ENCODE data around the gene NDST1.

Gene NDST1

DNA sequence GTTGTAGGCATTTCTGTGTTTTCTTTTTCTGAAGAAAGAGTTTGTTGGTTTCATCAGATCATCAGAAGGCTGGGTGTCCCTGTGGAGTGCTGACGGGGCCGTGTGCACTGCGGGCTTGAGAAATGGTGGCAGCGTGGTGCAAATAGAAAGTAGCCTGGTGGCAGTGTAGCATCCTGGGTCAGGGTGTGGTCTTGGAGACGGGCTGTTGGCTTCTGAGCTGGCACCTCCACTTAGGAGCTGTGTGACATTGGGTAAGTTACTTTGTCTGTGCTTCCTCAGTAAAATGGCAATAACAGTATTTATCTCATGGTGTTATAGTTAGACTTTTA lies 10.0 kb upstream of the NDST1 start:
- TF ChIP-seq GATA2 (IDR thresholded peaks at IDR 0.05; ENCODE audit: low read depth, low read length) (no peak), GATA3 (IDR thresholded peaks at IDR 0.05; ENCODE audit: low read depth, low read length) (no peak)

DNA sequence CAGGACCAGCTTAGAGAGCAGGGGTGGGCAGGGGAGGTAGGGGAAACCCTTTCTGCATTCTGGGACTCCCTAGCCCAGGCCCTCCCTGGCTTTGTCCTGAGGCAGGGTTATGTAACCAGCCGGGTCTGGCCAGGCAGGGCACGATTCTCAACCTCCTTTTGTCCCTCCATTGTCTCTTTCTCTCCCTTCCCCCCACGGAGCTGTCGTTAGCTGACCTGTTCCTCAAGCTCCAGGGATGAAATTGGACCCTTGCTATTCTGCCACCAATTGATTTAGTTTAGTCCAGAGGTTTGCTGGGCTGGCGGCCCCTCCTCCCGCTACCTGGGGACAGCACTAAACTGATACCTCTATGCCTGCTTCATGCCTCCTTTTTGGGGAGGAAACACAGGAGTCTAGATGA lies 9.4 kb upstream of the NDST1 start:
- TF ChIP-seq GATA3 (IDR thresholded peaks at IDR 0.05; ENCODE audit: low read depth, low read length) (no peak), GATA2 (IDR thresholded peaks at IDR 0.05; ENCODE audit: low read depth, low read length) (no peak)

DNA sequence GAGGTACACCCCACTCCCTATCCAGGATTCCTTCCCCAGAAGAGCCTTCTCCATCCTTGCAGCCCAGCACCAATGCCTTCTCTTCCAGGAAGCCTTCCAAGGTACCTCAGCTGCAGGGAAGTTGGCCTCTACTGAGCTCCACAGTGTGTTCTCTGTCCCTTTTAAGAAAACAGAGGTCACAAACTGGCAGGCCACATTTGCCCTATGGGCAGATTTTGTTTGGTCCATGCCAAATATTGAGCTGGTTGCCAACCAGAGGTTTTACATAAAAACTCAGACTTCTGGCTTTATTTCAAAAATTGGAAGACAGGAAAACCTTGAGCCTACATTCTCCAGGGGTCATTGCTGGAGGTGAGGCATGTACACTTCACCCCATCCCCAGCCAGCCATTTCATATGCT lies 9.0 kb upstream of the NDST1 start:
- TF ChIP-seq GATA3 (IDR thresholded peaks at IDR 0.05; ENCODE audit: low read depth, low read length) (no peak), GATA2 (IDR thresholded peaks at IDR 0.05; ENCODE audit: low read depth, low read length) (no peak)

DNA sequence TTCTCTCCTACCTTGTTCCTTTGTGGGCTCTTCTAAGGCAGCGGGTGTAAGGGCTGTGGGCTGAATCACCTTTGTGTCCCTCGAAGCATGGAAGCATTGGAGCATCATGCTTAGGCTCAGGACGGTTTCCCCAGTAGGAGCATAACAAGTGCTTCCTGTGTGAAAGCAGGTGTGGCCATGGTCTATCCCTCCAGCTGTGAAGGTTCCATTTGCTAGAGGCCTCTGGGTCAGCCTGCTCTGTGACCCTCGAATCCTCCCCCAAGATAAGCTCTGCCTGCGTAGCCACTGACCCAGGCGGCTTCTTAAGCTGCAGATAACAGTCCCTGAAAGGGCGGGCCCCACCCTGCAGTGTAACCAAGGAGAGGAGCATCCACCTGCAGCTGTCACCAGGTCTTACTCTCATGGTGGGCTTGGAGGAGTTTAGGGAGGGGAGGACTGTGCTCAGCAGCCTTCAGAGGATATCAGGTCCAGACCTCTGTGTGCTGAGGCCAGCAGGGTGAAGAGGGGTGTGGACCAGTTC lies 8.4 kb upstream of the NDST1 start:
- TF ChIP-seq GATA2 (IDR thresholded peaks at IDR 0.05; ENCODE audit: low read depth, low read length) = no peak
- no peak for TF ChIP-seq GATA3 (IDR thresholded peaks at IDR 0.05; ENCODE audit: low read depth, low read length)

DNA sequence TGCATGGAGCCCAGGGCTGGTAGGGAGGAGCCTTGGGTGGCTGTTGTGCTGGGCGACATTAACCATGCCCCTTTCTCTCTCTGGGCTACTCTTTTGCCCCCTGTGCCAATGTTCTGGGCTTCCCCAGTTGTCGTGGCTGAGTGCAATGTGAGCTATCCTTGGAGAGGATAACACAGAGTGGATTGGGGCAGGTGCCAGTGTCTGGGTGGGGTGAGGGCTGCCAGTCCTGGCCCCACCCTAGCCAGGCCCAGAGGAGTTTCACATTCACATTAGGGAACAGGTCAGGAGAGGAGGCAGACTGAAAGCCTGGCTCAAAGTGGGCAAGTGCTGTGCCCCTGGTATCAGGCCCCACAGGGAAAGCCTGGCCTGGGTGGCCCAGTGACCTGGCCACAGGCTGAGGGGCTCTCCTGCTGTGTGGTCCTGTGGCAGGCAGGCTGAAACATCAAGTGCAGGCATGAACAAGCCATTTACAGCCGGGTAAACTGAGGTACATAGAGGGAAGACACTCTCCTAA lies 7.5 kb upstream of the NDST1 start:
- TF ChIP-seq GATA3 (IDR thresholded peaks at IDR 0.05; ENCODE audit: low read depth, low read length) = no peak
- TF ChIP-seq GATA2 (IDR thresholded peaks at IDR 0.05; ENCODE audit: low read depth, low read length) = no peak

DNA sequence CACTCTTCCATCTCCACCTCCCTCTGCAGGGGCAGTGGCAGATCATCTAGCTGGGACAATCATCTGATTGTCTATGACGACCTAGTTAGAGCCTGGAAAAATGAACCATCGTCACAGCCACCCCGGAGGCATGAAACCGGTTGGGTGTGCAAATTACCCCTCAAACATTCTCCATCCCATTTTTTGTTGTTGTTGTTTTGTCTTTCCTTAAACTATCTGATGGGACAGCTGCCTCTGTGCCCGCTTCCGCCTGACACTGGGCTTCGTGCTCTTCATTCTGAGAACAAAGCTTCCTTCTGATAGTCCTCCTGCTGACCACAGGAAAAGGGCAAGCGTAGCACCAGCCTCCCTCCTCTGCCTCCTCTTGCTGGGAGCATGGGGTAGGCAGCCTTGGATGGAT lies 7.0 kb upstream of the NDST1 start:
- TF ChIP-seq GATA3 (IDR thresholded peaks at IDR 0.05; ENCODE audit: low read depth, low read length) (no peak), GATA2 (IDR thresholded peaks at IDR 0.05; ENCODE audit: low read depth, low read length) (no peak)

DNA sequence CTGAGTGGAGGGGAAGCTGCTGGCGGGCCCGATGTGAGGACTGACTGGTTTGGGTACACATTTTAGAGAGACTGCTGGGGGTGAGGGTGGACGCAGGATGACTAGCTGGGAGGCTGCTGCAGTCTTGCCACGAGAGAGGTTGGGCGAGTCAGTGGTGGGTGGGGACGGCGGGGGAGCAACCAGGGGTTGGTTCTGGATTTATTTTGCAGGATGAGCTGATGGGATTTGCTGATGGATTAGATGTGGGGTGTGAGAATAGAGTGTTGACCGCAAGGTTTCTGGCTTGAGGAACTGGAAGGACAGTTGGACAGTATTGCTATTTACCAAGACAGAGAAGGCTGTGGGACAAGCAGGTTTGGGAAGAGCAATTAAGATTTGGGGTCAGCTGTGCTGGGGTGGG lies 5.8 kb upstream of the NDST1 start:
- TF ChIP-seq GATA2 (IDR thresholded peaks at IDR 0.05; ENCODE audit: low read depth, low read length) (no peak), GATA3 (IDR thresholded peaks at IDR 0.05; ENCODE audit: low read depth, low read length) (no peak)

DNA sequence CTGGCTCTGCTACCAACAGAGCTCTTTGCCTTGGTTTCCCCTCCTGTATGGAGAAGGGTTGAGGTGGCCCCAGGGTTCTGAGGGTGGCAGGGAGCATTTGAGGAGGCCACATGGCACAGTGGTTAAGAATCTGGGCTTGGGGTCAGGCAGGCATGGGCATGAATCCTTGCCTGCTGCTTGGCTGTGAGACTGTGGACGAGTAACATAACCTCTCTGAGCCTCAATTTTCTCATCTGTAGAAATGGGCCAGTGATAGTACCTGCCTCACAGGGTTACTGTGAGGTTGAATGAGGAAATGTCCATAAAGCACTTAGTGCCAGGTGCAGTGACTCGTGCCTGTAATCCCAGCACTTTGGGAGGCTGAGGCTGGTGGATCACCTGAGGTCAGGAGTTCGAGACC lies 5.1 kb upstream of the NDST1 start:
- TF ChIP-seq GATA3 (IDR thresholded peaks at IDR 0.05; ENCODE audit: low read depth, low read length) = no peak
- no peak for TF ChIP-seq GATA2 (IDR thresholded peaks at IDR 0.05; ENCODE audit: low read depth, low read length)

DNA sequence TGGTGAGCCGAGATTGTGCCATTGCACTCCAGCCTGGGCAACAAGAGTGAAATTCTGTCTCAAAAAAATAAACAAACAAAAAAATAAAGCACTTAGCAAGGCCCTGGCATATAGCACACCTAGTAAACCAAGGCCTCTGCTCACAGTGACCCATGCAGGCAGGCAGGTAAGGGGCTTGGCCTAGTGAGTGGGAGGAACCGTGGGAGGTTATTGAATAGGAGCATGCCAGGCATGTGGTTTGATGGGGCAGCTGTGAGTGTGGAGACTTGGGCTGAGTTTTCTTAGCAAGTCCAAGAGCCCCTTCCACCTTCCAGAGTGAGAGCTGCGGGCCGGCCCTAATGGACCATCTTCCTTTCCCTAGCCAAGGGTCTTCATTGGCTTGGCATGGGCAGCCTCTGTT lies 4.5 kb upstream of the NDST1 start:
- TF ChIP-seq GATA3 (IDR thresholded peaks at IDR 0.05; ENCODE audit: low read depth, low read length) (no peak), GATA2 (IDR thresholded peaks at IDR 0.05; ENCODE audit: low read depth, low read length) (no peak)

DNA sequence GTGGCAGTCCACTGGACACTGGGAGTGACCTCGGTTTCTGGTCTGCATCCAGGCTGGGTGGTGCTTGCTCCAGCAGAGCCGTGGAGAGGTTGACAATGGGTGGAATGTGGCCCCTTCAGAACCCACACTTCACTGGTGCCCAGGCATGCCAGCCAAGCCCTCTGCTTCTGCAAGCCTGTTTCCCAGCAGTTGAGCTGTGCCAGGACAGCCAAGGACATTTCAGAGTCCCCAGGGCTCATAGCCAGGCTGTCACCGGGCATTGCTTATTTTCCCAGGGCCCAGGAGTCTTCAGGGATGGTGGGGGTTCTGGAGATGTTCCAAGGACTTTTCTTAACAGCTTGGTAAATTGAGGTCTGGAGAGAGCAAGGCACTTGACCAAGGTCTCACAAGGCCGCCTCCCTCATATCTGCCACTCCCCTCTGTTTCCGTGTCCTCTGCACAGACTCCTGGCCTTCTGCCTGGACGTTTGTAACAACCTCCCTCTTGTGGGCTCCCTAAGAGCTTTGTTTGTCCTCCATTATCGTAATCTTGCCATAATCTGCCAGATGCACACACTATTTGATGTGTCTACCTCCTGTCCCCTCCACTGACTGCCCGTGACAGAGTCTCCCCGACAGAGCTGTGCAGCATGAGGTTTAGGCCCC lies 3.8 kb upstream of the NDST1 start:
- TF ChIP-seq GATA2 (IDR thresholded peaks at IDR 0.05; ENCODE audit: low read depth, low read length) (peak; percentile 97), GATA3 (IDR thresholded peaks at IDR 0.05; ENCODE audit: low read depth, low read length) (no peak)

DNA sequence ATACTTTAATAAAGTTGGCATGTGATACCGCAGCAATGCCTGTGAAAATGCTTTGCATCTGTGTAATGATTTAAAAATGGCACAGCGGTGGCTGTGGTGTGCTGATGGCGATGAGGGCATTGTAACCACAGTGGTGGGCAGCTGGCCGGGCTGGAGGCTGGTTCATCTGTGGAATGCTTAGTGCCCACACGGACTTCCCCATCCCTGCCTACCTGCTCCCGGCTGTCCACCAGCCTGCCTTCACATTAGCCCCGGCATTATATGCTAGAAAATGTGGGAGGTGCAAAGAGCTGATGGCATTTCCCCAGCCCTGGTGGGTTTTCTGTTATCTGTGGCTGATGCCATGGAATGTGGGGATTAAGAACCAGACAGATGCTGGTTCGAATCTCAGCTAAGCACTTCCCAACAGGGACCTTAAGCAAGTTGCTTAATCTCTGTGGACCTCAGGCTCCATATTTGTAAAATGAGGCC lies 2.9 kb upstream of the NDST1 start:
- TF ChIP-seq GATA3 (IDR thresholded peaks at IDR 0.05; ENCODE audit: low read depth, low read length) (no peak), GATA2 (IDR thresholded peaks at IDR 0.05; ENCODE audit: low read depth, low read length) (no peak)

DNA sequence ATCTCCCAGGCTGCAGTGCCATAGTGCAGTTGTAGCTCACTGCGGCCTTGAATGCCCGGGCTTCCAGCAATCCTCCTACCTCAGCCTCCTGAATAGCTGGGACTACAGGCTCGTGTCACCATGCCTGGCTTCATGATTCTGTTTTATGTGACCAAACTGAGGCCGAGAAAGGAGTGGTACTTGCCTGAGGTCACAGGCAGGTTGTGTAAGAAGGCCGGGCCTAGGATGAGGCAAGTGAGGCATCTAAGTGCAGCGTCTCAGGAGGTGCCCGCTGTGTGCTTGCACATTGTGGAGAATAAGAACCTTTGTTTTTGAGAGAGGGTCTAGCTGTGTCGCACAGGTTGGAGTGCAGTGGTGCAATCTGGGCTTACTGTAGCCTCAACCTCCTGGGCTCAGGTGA lies 2.1 kb upstream of the NDST1 start:
- no peak for TF ChIP-seq GATA2 (IDR thresholded peaks at IDR 0.05; ENCODE audit: low read depth, low read length)
- TF ChIP-seq GATA3 (IDR thresholded peaks at IDR 0.05; ENCODE audit: low read depth, low read length) = no peak

DNA sequence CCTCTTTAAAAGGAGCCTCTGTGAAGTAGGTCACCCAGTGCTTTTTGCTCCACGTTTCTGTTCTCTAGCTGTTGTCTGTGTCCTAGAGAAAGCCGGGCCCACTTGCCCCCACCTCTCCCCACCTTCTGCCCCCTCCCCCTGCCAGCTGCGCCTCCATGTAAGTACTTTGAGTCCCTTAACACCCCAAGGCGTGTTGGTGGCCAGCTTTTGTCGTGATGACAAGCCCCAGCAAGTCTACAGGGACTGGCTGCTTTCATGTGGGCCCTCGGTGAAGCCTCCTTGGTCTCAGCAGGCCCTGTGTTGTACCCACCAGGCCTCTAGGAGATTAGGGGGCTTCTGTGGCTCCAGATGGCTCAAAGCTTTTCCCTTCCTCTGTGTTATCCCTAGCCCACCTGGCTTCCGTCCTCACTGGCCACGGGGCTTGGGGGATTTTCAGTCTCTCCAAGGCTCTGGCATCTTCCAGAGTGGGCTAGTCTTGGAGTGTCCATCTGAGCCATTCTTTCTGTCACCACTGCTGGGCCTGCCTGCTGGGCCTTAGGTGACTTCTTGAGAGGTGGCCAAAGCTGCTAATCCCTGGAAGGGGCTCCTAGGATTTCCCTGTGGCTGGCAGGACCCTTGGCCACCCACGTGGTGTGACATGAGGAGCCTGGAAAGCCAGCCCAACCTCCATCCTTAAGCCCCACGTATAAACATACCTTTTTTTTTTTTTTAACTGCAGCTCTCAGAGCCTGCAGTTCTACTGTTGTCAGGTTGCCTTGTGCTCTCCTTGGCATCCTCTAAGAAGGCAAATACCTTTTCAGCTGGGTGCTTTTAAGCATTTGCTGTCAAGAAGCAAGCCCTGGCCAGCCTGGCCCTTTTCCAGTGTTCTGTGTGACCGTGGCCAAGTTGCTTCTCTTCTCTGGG lies 1.1 kb upstream of the NDST1 start:
- no peak for TF ChIP-seq GATA2 (IDR thresholded peaks at IDR 0.05; ENCODE audit: low read depth, low read length)
- TF ChIP-seq GATA3 (IDR thresholded peaks at IDR 0.05; ENCODE audit: low read depth, low read length) = no peak

DNA sequence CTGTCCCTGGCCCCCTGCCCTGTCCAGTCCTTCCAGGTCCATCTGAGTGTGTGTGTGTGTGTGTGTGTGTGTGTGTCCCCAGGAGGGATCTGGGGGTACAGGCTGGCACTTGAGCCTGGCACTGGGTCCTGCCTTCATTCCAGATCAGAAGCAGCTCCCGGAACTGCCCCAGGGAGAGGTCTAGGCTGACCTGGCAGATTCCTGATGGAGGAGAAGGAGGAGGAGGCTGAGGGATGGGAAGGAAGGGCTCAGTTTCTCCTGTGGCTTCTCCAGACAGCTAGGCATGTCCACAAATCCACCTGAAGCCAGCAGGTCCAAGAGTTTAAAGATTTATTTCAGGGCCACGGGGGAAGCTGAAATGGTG lies 328 bp downstream of the NDST1 start:
- TF ChIP-seq GATA2 (IDR thresholded peaks at IDR 0.05; ENCODE audit: low read depth, low read length) (no peak), GATA3 (IDR thresholded peaks at IDR 0.05; ENCODE audit: low read depth, low read length) (no peak)

DNA sequence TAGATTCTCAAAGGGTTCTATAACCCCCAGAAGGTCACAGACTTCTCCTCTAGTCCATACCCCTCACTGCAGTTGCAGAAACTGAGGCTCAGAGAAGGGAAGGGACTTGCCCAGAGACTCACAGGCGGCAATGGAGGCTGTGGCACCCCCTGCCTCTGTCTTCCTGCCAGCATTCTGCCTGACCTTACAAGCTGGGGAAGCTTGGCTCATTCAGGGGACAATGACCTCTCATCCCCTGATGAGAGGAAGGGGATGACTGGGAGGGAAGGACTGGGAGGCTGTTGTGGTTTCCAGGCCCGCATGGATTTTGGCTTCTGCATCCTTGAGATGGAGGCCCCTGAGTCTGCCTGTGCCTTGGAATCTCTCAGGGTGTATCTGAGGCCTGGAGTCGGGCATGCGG lies 897 bp downstream of the NDST1 start:
- TF ChIP-seq GATA3 (IDR thresholded peaks at IDR 0.05; ENCODE audit: low read depth, low read length) = no peak
- TF ChIP-seq GATA2 (IDR thresholded peaks at IDR 0.05; ENCODE audit: low read depth, low read length) = no peak

Data from SH-SY5Y (cell line).